H1 (cell line): ENCODE measurements around the gene CCL8. TPM values are rescaled to one million over a fixed set of nuclear protein-coding genes. Genes with fewer than 3 reads are reported as not detected.
"Not testable (repeated sequence)": the region's sequence is repeated elsewhere in the genome, so short reads cannot be mapped to it uniquely, and the experiment has no call there.

Source experiments
- CTCF ChIA-PET: fragments of 300-600 bp; sonication (Branson Sonifier 250); formaldehyde crosslinking; loops from one replicate; lab custom pipeline; 2021; ENCODE audit not compliant: partially characterized antibody; lab: Charles Lee
- POLR2A ChIA-PET: fragments of 300-600 bp; sonication (Branson Sonifier 250); formaldehyde crosslinking; loops from one replicate; lab custom pipeline; 2021; ENCODE audit warnings: inconsistent platforms; ENCODE audit not compliant: partially characterized antibody; lab: Charles Lee
- DNase-seq, 2 experiments: peaks; one replicate each; pipeline versions ENCODE4 v3.0.0 to v3.0.0-alpha.2; 2010 to 2022; ENCODE audit warnings: low spot score in 2 of 2, low read depth in 1 of 2, mixed read lengths in 1 of 2
- FAIRE-seq: peaks from 2 replicates; lab custom pipeline; 2011; peaks lifted over from hg19 to GRCh38; lab: Jason Lieb, UNC
- H2AFZ ChIP-seq: 2 replicates; pipeline ENCODE4 v1.8.1; 2012; ENCODE audit warnings: low read length, inconsistent platforms
- H2AK5ac ChIP-seq: 2 replicates; pipeline ENCODE4 v1.6.1; 2013; ENCODE audit warnings: low read depth, low read length
- H2BK120ac ChIP-seq: replicated peaks from 2 replicates; pipeline ENCODE3; 2013; ENCODE audit warnings: low read depth, low read length, inconsistent platforms
- H2BK12ac ChIP-seq: 2 replicates; pipeline ENCODE4 v1.6.1; 2013; ENCODE audit warnings: low read depth, low read length
- H2BK15ac ChIP-seq: 2 replicates; pipeline ENCODE4 v1.6.1; 2013; ENCODE audit warnings: low read length
- H2BK20ac ChIP-seq: 2 replicates; pipeline ENCODE4 v1.6.1; 2013; ENCODE audit warnings: low read length
- H2BK5ac ChIP-seq: 2 replicates; pipeline ENCODE4 v1.6.1; 2013; ENCODE audit warnings: low read depth, low read length
- H3K14ac ChIP-seq: 2 replicates; pipeline ENCODE4 v1.6.1; 2013; ENCODE audit warnings: inconsistent platforms; ENCODE audit not compliant: insufficient read length
- H3K18ac ChIP-seq: 2 replicates; pipeline ENCODE4 v1.6.1; 2013; ENCODE audit warnings: low read length; ENCODE audit errors: extremely low read depth
- H3K23ac ChIP-seq: 2 replicates; pipeline ENCODE4 v1.6.1; 2013; ENCODE audit warnings: inconsistent platforms; ENCODE audit not compliant: insufficient read length
- H3K23me2 ChIP-seq: 2 replicates; pipeline ENCODE4 v1.6.1; 2013; ENCODE audit warnings: low read depth, low read length
- H3K27ac ChIP-seq: 2 replicates; pipeline ENCODE4 v1.6.1; 2011; ENCODE audit warnings: low read depth, low read length, inconsistent platforms
- H3K27me3 ChIP-seq, 4 experiments: replicated peaks in 1 of 4; 1 replicate in 1 of 4; 2 replicates in 3 of 4; pipeline versions ENCODE4 v1.6.1 to v1.8.1; 2011 to 2013; ENCODE audit warnings: low read length in 3 of 4, mild to moderate bottlenecking in 3 of 4, inconsistent platforms in 2 of 4, mixed read lengths in 2 of 4, moderate library complexity in 1 of 4; ENCODE audit not compliant: control insufficient read depth in 3 of 4, insufficient read depth in 3 of 4; ENCODE audit errors: extremely low read depth in 1 of 4
- H3K36me3 ChIP-seq, 4 experiments: 2 replicates each; pipeline versions ENCODE4 v1.6.1 to v1.8.1; 2011 to 2013; ENCODE audit warnings: mild to moderate bottlenecking in 4 of 4, low read length in 3 of 4, moderate library complexity in 2 of 4, control low read depth in 1 of 4, inconsistent platforms in 1 of 4; ENCODE audit not compliant: insufficient read depth in 4 of 4, control insufficient read depth in 2 of 4
- H3K4ac ChIP-seq: replicated peaks from 2 replicates; pipeline ENCODE3; 2013; ENCODE audit warnings: low read length, low read depth, mixed read lengths, inconsistent platforms; ENCODE audit not compliant: insufficient read length
- H3K4me1 ChIP-seq, 4 experiments: replicated peaks in 1 of 4; 1 replicate in 1 of 4; 2 replicates in 3 of 4; pipeline versions ENCODE4 v1.6.1 to v1.8.1; 2011 to 2013; ENCODE audit warnings: low read length in 3 of 4, inconsistent platforms in 2 of 4, mixed read lengths in 1 of 4; ENCODE audit not compliant: insufficient read depth in 4 of 4, control insufficient read depth in 3 of 4
- H3K4me2 ChIP-seq, 2 experiments: 2 replicates each; pipeline versions ENCODE4 v1.6.1 to v1.8.1; 2011 to 2013; ENCODE audit warnings: low read depth in 2 of 2, low read length in 2 of 2, control low read depth in 1 of 2, inconsistent platforms in 1 of 2, mild to moderate bottlenecking in 1 of 2; ENCODE audit not compliant: insufficient read depth in 1 of 2
- H3K4me3 ChIP-seq, 4 experiments: fragments of 200-600, 300-600 bp in 1 of 4; sonication (generic), shearing (Covaris generic), sonication (Bioruptor Twin) in 1 of 4; 2 replicates each; pipeline versions ENCODE4 v1.5.1 to v1.8.1; 2011 to 2016; ENCODE audit warnings: low read length in 4 of 4, low read depth in 3 of 4, control low read depth in 2 of 4, inconsistent platforms in 2 of 4, mild to moderate bottlenecking in 2 of 4, mixed read lengths in 1 of 4, moderate library complexity in 1 of 4; ENCODE audit not compliant: insufficient read depth in 2 of 4; ENCODE audit errors: extremely low read depth in 1 of 4
- H3K56ac ChIP-seq: replicated peaks from 2 replicates; pipeline ENCODE3; 2013; ENCODE audit warnings: low read depth, mild to moderate bottlenecking, mixed read lengths, low read length, inconsistent platforms; ENCODE audit not compliant: insufficient read length
- H3K79me1 ChIP-seq: 2 replicates; pipeline ENCODE4 v1.6.1; 2013; ENCODE audit warnings: low read depth, low read length, control low read depth
- H3K79me2 ChIP-seq, 2 experiments: 2 replicates each; pipeline versions ENCODE4 v1.6.1 to v1.8.1; 2012 to 2013; ENCODE audit warnings: low read length in 2 of 2, mild to moderate bottlenecking in 2 of 2, inconsistent platforms in 1 of 2; ENCODE audit not compliant: insufficient read depth in 2 of 2, control insufficient read depth in 1 of 2
- H3K9ac ChIP-seq, 4 experiments: replicated peaks in 1 of 4; 1 replicate in 1 of 4; 2 replicates in 3 of 4; pipeline versions ENCODE4 v1.6.1 to v1.8.1; 2011 to 2013; ENCODE audit warnings: low read depth in 3 of 4, low read length in 3 of 4, control low read depth in 2 of 4, mild to moderate bottlenecking in 2 of 4, moderate library complexity in 2 of 4, inconsistent platforms in 1 of 4; ENCODE audit errors: extremely low read depth in 1 of 4
- H3K9me3 ChIP-seq, 2 experiments: 2 replicates each; pipeline versions ENCODE4 v1.6.1 to v1.8.1; 2012 to 2013; ENCODE audit warnings: mild to moderate bottlenecking in 2 of 2, moderate library complexity in 2 of 2, control low read depth in 1 of 2, inconsistent platforms in 1 of 2, low read depth in 1 of 2, low read length in 1 of 2, mixed read lengths in 1 of 2; ENCODE audit not compliant: insufficient read depth in 2 of 2
- H4K20me1 ChIP-seq, 2 experiments: replicated peaks in 1 of 2; 2 replicates each; pipeline versions ENCODE3 to v1.8.1; 2011 to 2013; ENCODE audit warnings: inconsistent platforms in 2 of 2, low read length in 2 of 2, mild to moderate bottlenecking in 1 of 2; ENCODE audit not compliant: insufficient read depth in 2 of 2, control insufficient read depth in 1 of 2
- H4K5ac ChIP-seq: 2 replicates; pipeline ENCODE4 v1.6.1; 2013; ENCODE audit warnings: low read length, low read depth, mixed read lengths, inconsistent platforms; ENCODE audit not compliant: insufficient read length
- H4K8ac ChIP-seq: 2 replicates; pipeline ENCODE4 v1.8.0; 2013; ENCODE audit warnings: mild to moderate bottlenecking, moderate library complexity, low read length, inconsistent platforms; ENCODE audit not compliant: insufficient read depth; ENCODE audit errors: extremely low read depth
- H4K91ac ChIP-seq: replicated peaks from 2 replicates; pipeline ENCODE3; 2013; ENCODE audit warnings: low read length, mixed read lengths, inconsistent platforms; ENCODE audit not compliant: insufficient read length
- WGBS, 2 experiments: shearing (Covaris generic) in 1 of 2; methylation state at CpG; one replicate each; pipeline versions ENCODE4 v1.1.6 to v1.1.7; 2013 to 2015; ENCODE audit warnings: low lambda C conversion rate in 2 of 2, mixed read lengths in 2 of 2, inconsistent platforms in 1 of 2, low coverage in 1 of 2, missing lambda C conversion rate in 1 of 2; ENCODE audit not compliant: insufficient replicate concordance in 2 of 2, insufficient coverage in 1 of 2, insufficient read length in 1 of 2; ENCODE audit errors: extremely low coverage in 1 of 2, missing lambda C conversion rate in 1 of 2; 5-methylcytosine and 5-hydroxymethylcytosine counted together
- polyA plus RNA-seq, 7 experiments: library from polyadenylated mRNA; depleted of rRNA in 3 of 7; stranded (reverse) in 5 of 7; unstranded in 2 of 7; fragments of >200 nt in 5 of 7; fragments of 200-250 nt in 2 of 7; gene quantifications; 1 replicate in 5 of 7; 2 replicates in 1 of 7; 4 replicates in 1 of 7; pipeline versions ENCODE4 v1.2.1 to v1.2.3, GENCODE V29; 2011 to 2013; ENCODE audit warnings: missing spikeins in 2 of 7, mixed read lengths in 2 of 7
- total RNA-seq: library from RNA; stranded (reverse); fragmentation: NEBNext Ultra II Directional; extraction: Animal tissue kit (Norgen Biotek cat#: 25700); gene quantifications from 2 replicates; pipeline ENCODE4 v1.2.1, GENCODE V29; 2021

Gene CCL8
- total and polyA plus RNA-seq, 2 of the 8 experiments (the other 6 are each of a cell fraction or from before 2014, with no cell fraction given): not detected

GRCh38 chr17:34327580-34327979 is 8.3 kb downstream of the CCL8 start:
- H3K18ac ChIP-seq, H3K27me3 ChIP-seq, H4K20me1 ChIP-seq, DNase-seq, H3K23me2 ChIP-seq, FAIRE-seq, H3K79me2 ChIP-seq, H3K14ac ChIP-seq, H2BK12ac ChIP-seq, H2AK5ac ChIP-seq, H2AFZ ChIP-seq, H4K8ac ChIP-seq, H2BK120ac ChIP-seq, H2BK5ac ChIP-seq, H3K79me1 ChIP-seq, H3K4me1 ChIP-seq, H3K27ac ChIP-seq, H3K36me3 ChIP-seq, H3K23ac ChIP-seq, H3K4ac ChIP-seq, H3K4me3 ChIP-seq, H3K9me3 ChIP-seq, H3K9ac ChIP-seq, H2BK15ac ChIP-seq, H2BK20ac ChIP-seq, H4K5ac ChIP-seq, H4K91ac ChIP-seq, H3K4me2 ChIP-seq, H3K56ac ChIP-seq, POLR2A ChIA-PET: not testable (repeated sequence)
- CTCF ChIA-PET: interaction anchor here (0.9 to 1.4 kb wide), 5 partner anchors 27 to 791 kb away, joined by 3 to 5 read pairs (median 3); no protein-coding TSS in a partner anchor
- 81% methylated on average over 4 of the region's 4 CpGs; no CpG with 5 or more reads in 1 of the 2 experiments for WGBS, 2 experiments
